HepG2 (cell line): ENCODE data around the gene TMEM220. TPM values are rescaled to one million over a fixed set of nuclear protein-coding genes. Genes with fewer than 3 reads are reported as not detected.
A peak's percentile ranks its signal among the peaks of the same experiment; 100 is the strongest.

ENCODE experiments used
- ASH2L ChIP-seq: fragments of 300-600, 200-600 bp; sonication (generic); IDR thresholded peaks from 2 replicates; pipeline ENCODE4 v1.7.0; 2017; ENCODE audit warnings: low read depth, mild to moderate bottlenecking, moderate library complexity, mixed read lengths, low read length; ENCODE audit not compliant: insufficient read length
- ELF1 ChIP-seq: sonication (generic); formaldehyde crosslinking; IDR thresholded peaks from 2 replicates; pipeline ENCODE4 v1.4.0; 2020; ENCODE audit warnings: missing genetic modification reagents
- EZH2 ChIP-seq: conservative IDR thresholded peaks from 2 replicates; pipeline ENCODE4 v1.6.1; 2012; ENCODE audit warnings: mild to moderate bottlenecking, low read depth, low read length, moderate library complexity
- FOXJ3 ChIP-seq: sonication (generic); formaldehyde crosslinking; IDR thresholded peaks from 2 replicates; pipeline ENCODE4 v1.4.0; 2020; ENCODE audit warnings: missing genetic modification reagents, mild to moderate bottlenecking, borderline replicate concordance
- FOXP4 ChIP-seq: sonication (generic); formaldehyde crosslinking; IDR thresholded peaks from 2 replicates; pipeline ENCODE4 v1.4.0; 2020; ENCODE audit warnings: missing genetic modification reagents
- HMG20B ChIP-seq: conservative IDR thresholded peaks from 2 replicates; pipeline ENCODE4 v1.6.1; 2016; ENCODE audit warnings: missing genetic modification reagents, missing compliant biosample characterization
- LCORL ChIP-seq, 2 experiments: fragments of 450-650 bp in 1 of 2; sonication (generic) in 1 of 2; formaldehyde crosslinking in 1 of 2; IDR thresholded peaks; 2 replicates each; pipeline versions ENCODE4 v1.5.0 to v1.6.1; 2017 to 2020; ENCODE audit warnings: antibody characterized with exemption in 1 of 2, missing genetic modification reagents in 1 of 2
- MYC ChIP-seq: sonication (generic); formaldehyde crosslinking; IDR thresholded peaks from 2 replicates; pipeline ENCODE4 v1.9.0; 2021; ENCODE audit warnings: missing genetic modification reagents, borderline replicate concordance
- PITX1 ChIP-seq: sonication (generic); formaldehyde crosslinking; IDR thresholded peaks from 2 replicates; pipeline ENCODE4 v1.5.1; 2020; ENCODE audit warnings: mild to moderate bottlenecking, missing genetic modification reagents
- RARA ChIP-seq: IDR thresholded peaks from 2 replicates; pipeline ENCODE4 v1.6.1; 2016; ENCODE audit warnings: missing genetic modification reagents, missing compliant biosample characterization
- REL ChIP-seq: sonication (generic); formaldehyde crosslinking; conservative IDR thresholded peaks from 2 replicates; pipeline ENCODE4 v1.8.0; 2022; ENCODE audit warnings: mild to moderate bottlenecking, missing genetic modification reagents, moderate library complexity
- SIN3B ChIP-seq: fragments of 150-350 bp; IDR thresholded peaks from 2 replicates; pipeline ENCODE4 v1.6.1; 2014; ENCODE audit warnings: low read length
- TBX2 ChIP-seq: sonication (generic); formaldehyde crosslinking; IDR thresholded peaks from 2 replicates; pipeline ENCODE4 v1.5.0; 2020; ENCODE audit warnings: missing genetic modification reagents, mild to moderate bottlenecking, borderline replicate concordance
- TEF ChIP-seq: sonication (generic); formaldehyde crosslinking; IDR thresholded peaks from 2 replicates; pipeline ENCODE4 v1.5.0; 2020; ENCODE audit warnings: missing genetic modification reagents
- ZBED4 ChIP-seq: sonication (generic); formaldehyde crosslinking; IDR thresholded peaks from 2 replicates; pipeline ENCODE4 v1.4.0; 2020; ENCODE audit warnings: missing genetic modification reagents, borderline replicate concordance
- ZNF263 ChIP-seq: sonication (generic); formaldehyde crosslinking; IDR thresholded peaks from 2 replicates; pipeline ENCODE4 v1.4.0; 2020; ENCODE audit warnings: missing genetic modification reagents
- ZNF354B ChIP-seq: sonication (generic); formaldehyde crosslinking; IDR thresholded peaks from 2 replicates; pipeline ENCODE4 v1.8.0; 2022; ENCODE audit warnings: mild to moderate bottlenecking, missing genetic modification reagents
- ZNF451 ChIP-seq: sonication (generic); formaldehyde crosslinking; IDR thresholded peaks from 2 replicates; pipeline ENCODE4 v1.5.0; 2020; ENCODE audit warnings: mild to moderate bottlenecking, missing genetic modification reagents
- ZSCAN9 ChIP-seq: IDR thresholded peaks from 2 replicates; pipeline ENCODE4 v1.6.1; 2016; ENCODE audit warnings: borderline replicate concordance
- polyA plus RNA-seq, 8 experiments: library from polyadenylated mRNA; depleted of rRNA in 3 of 8; stranded (reverse) in 7 of 8; unstranded in 1 of 8; fragments of >200 nt; fragmentation: Illumina TruSeq in 4 of 8; extraction: Trizol in 4 of 8; gene quantifications; 2 replicates each; pipeline versions ENCODE4 v1.2.1 to v1.2.3, GENCODE V29; 2011 to 2016; ENCODE audit warnings: low read depth in 4 of 8, missing spikeins in 1 of 8, mixed read lengths in 1 of 8; ENCODE audit not compliant: insufficient read depth in 1 of 8
- total RNA-seq, 5 experiments: library from RNA; depleted of rRNA; stranded (reverse); fragments of >200 nt; fragmentation: Illumina TruSeq; extraction: Trizol; gene quantifications; 2 replicates each; pipeline ENCODE4 v1.2.3, GENCODE V29; 2016; ENCODE audit warnings: low read depth in 1 of 5
- TF ChIP-seq, protein P1 (sequence below): sonication (generic); formaldehyde crosslinking; IDR thresholded peaks from 2 replicates; pipeline ENCODE4 v1.4.0; 2020; ENCODE audit warnings: missing genetic modification reagents
- TF ChIP-seq, protein P2 (sequence below): IDR thresholded peaks from 2 replicates; pipeline ENCODE4 v1.6.1; 2012; ENCODE audit warnings: inconsistent platforms

Gene TMEM220
- total and polyA plus RNA-seq, 2 of the 13 experiments (the other 11 are each of a cell fraction or from before 2014, with no cell fraction given) = 1.3 to 2.2 TPM

GRCh38 chr17:10757067-10757466, 27.2 kb upstream of the TMEM220 start (continued):
- TF ChIP-seq LCORL (IDR thresholded peaks at IDR 0.05) = no peak
- TF ChIP-seq LCORL (CRISPR knock-in tag; IDR thresholded peaks at IDR 0.05) = peak; percentile 38; the same call in 1 of the 2 replicates
- TF ChIP-seq, protein P1, sequence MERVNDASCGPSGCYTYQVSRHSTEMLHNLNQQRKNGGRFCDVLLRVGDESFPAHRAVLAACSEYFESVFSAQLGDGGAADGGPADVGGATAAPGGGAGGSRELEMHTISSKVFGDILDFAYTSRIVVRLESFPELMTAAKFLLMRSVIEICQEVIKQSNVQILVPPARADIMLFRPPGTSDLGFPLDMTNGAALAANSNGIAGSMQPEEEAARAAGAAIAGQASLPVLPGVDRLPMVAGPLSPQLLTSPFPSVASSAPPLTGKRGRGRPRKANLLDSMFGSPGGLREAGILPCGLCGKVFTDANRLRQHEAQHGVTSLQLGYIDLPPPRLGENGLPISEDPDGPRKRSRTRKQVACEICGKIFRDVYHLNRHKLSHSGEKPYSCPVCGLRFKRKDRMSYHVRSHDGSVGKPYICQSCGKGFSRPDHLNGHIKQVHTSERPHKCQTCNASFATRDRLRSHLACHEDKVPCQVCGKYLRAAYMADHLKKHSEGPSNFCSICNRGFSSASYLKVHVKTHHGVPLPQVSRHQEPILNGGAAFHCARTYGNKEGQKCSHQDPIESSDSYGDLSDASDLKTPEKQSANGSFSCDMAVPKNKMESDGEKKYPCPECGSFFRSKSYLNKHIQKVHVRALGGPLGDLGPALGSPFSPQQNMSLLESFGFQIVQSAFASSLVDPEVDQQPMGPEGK (CRISPR knock-in tag) = peak; percentile 42; the same call in 1 of the 2 replicates
- no peak for TF ChIP-seq EZH2
- no peak; the same call in 1 of the 2 replicates for TF ChIP-seq FOXJ3 (CRISPR knock-in tag)
- TF ChIP-seq MYC (CRISPR knock-in tag) = peak; percentile 54; the same call in 1 of the 2 replicates
- TF ChIP-seq ZNF451 (CRISPR knock-in tag) = peak; percentile 14; the same call in 1 of the 2 replicates
- TF ChIP-seq ZNF263 = peak; percentile 93
- TF ChIP-seq REL (CRISPR knock-in tag) = no peak
- peak; percentile 80 for TF ChIP-seq RARA (CRISPR knock-in tag)
- TF ChIP-seq PITX1 (CRISPR knock-in tag) = 0 out of 2 replicates have a peak, but pooled peaks have one; percentile 24
- 0 out of 2 replicates have a peak, but pooled peaks have one; percentile 11 for TF ChIP-seq ZSCAN9
- no peak for TF ChIP-seq ZNF354B (CRISPR knock-in tag)
- no peak for TF ChIP-seq SIN3B
- TF ChIP-seq TEF = no peak
- no peak for TF ChIP-seq ASH2L
- peak; percentile 72 for TF ChIP-seq FOXP4 (CRISPR knock-in tag)
- TF ChIP-seq TBX2 = peak; percentile 44; the same call in 1 of the 2 replicates
- no peak for TF ChIP-seq HMG20B (CRISPR knock-in tag)
- TF ChIP-seq ELF1 (CRISPR knock-in tag) = no peak
- TF ChIP-seq, protein P2, sequence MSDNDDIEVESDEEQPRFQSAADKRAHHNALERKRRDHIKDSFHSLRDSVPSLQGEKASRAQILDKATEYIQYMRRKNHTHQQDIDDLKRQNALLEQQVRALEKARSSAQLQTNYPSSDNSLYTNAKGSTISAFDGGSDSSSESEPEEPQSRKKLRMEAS = peak; percentile 66
- peak; percentile 42; the same call in 1 of the 2 replicates for TF ChIP-seq ZBED4 (CRISPR knock-in tag)
